DND-41 (cell line): ENCODE results near the gene SAMD8.

ENCODE experiments used
- CTCF ChIP-seq: IDR thresholded peaks from 2 replicates; pipeline ENCODE4 v1.5.1; 2012; ENCODE audit warnings: borderline replicate concordance, low read length, moderate library complexity, mild to moderate bottlenecking; ENCODE audit not compliant: poor library complexity, severe bottlenecking; ENCODE audit errors: extremely low read depth
- EZH2 ChIP-seq: IDR thresholded peaks from 3 replicates; pipeline ENCODE4 v1.6.1; 2012; ENCODE audit warnings: borderline replicate concordance, low read depth, mild to moderate bottlenecking, moderate library complexity, low read length, inconsistent platforms; ENCODE audit not compliant: severe bottlenecking

- TF ChIP-seq CTCF: no peak
- no peak for TF ChIP-seq EZH2
These were observed 108.8 kb downstream of the SAMD8 start for GRCh38 chr10:75220274-75220673.
